HG03108 (cell line): Measurements from ENCODE around the gene MCIDAS.
A peak's percentile ranks its signal among the peaks of the same experiment; 100 is the strongest.

Experiments used
- ATAC-seq: cut with Tn5 transposase; IDR thresholded peaks from one replicate; pipeline ENCODE4 v1.9.1; 2021; ENCODE audit warnings: moderate library complexity; ENCODE audit not compliant: unreplicated experiment

Gene MCIDAS

DNA sequence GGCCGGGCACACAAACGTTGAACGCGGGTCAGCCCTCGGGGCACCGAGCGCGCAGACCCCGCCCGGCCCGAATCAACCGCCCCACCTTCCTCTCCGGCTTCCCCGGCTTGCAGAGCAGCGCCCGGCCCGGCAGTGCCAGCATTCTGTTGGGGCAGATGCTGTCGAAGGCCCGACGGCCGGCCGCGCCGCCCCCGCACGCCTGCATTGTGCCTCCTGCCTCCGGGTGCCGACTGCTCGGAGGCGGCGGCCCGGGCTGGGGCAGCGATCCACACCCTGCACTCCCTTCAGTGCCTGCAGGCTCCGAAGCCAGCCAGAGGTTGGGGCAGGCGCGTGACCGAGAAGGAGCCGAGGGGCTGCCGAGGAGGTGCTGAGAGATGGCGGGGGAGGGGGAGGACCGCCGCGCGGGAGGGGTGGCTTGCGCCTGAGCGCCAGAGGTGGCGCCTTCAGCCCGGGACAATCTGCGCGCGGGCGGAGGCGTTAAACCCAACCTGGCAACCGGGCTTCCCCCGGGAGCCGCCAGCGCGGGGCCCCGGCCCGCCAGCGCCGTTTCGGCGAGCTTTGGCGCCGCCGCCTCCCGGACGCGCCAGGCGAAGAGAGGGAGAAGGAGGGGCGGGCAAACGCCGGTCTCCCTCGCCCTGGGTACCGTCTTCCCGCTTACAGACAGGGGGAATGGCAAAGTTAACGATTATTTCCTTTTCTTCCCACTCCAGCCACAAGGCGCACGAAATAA lies at the start of gene MCIDAS:
MCIDAS (minus strand) TSS at position 382 of the 730 bp plus-strand sequence; CDS start at position 205, 177 bp downstream.
- peak; percentile 58 for ATAC-seq

DNA sequence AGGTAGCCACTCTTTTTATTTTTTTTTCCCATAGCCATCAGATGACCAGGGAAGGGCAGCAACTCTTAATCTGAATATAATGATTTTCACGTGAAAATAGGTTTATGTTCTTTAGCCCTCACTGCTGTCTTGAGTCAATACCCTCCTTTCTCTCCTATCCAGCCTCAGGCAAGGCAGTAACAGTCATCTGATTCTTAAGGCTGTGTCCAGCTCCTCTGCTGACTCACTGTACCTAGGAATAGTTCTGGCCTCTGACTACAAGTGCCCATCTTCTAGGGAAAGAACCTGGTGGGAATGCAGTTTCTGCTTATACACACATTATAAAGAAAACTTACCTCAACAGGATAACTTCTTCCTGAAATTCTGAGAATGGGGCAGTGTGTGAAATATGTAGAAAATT lies 49.7 kb upstream of the MCIDAS start:
- no peak for ATAC-seq

DNA sequence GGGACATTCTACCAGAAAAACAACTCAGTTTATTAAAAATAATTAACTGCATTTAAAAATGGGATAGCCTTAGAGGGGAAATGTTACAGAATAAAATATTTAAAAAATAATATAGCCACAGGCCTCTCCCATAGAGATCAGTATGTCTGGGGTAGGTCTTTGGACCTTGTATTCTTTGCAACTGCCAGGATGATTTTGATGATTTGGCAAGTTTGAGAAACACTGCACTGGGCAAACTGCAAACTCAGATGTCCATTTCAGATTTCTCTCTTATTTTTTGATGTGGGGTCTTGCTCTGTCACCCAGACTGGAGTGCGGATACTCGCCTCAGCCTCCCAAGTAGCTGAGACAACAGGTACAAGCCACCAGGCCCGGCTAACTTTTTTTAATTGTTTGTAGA lies 31.2 kb upstream of the MCIDAS start:
- no peak for ATAC-seq

DNA sequence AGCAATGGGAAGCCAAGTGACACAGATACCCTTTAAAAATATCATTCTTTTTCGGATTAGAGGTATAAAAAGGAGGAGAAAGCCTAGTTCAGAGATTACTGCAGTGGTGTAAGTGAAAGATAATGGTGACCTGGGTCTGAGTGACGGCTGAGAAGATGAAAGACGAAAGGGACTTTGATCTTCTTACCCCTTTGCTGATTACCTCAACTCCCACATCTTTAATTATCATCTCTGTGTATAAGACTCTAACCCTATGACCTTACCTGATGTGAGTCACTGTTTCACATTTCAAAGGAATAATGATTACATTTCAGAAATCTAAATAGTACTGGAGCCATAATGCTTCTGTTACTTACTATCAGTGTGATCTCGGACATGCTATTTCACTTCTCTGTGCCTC lies 27.7 kb upstream of the MCIDAS start:
- no peak for ATAC-seq

DNA sequence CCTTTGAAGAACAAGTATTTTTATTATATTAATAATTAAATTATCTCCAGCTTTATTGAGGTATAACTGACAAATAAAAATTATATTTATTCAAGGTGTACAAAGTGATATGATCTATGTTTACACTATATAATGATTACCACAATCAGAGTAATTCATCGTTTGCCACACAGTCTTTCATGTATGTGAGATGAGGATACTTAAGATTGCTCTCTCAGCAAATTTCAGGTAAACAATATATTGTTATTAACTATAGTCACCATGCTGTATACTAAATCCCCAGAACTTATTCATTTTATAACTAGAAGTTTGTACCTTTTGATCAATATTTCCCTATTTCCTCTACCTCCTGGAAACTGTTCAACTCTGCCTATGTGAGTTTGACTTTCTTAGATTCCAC lies 22.9 kb upstream of the MCIDAS start:
- ATAC-seq = no peak

DNA sequence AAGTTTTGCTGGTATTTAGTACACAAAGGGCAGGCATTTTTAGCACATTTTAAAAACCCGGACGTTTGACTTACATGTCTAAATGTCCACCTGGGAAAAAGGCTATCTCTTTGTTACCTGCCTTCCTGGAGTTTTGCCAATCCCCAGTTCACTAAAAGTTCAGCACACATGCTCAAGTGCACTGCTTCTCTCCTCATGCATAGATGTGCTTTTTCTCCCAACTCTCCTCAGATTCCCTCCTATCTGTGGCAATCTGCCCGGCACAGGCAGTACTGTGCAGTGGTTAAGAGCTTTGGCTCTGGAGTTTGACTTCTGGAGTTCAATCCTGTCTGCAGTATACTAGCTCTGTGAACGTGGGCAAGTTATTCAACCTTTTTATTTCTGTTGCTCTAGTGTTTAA lies 14.6 kb upstream of the MCIDAS start:
- no peak for ATAC-seq

DNA sequence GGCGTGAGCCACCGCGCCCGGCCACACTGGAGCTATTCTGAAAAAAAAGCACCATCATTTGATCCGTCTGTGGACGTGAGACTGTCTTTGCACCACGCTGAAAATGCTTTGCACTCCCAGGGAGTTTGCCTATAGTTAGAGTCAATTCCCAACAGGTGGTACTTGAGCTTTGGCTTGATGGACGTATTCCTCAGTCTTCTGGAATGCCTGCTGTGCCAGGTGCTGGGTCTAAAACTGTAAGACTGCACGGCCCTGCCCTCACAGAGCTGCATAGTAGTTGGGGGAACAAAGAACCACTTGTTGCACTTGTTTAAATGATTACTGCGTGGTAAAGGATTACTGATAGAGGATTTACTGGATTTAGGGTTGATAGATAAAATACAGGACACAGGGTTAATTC lies 9.7 kb upstream of the MCIDAS start:
- no peak for ATAC-seq

DNA sequence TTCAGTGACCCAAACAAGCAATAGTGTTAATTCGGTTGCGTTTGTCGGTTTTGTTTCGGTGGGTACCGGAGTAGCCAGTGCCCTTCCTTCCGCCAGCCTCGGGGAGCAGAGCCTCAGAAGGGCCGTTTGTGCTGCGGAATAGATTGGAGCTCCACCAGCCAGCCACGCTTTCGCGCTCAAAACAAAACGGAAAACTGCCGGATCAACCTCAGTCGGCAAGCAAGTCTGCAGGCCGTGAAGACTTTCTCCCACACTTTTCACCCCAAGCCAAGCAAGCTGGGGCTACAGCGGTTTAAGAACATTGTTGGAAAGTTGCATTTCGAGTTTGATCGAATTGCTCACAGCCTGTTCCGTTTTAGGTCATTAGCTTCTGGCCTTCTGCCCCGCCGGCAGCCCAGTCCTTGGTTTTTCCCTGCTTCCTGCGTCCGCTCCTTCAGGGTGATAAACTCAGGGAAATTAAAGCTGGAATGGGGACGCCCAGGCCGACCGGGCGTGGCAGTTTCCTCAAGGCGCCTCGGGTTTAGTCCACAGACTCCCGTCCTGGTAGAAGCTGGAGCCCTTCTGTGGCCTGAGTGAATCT lies 7.1 kb upstream of the MCIDAS start:
- ATAC-seq = no peak

DNA sequence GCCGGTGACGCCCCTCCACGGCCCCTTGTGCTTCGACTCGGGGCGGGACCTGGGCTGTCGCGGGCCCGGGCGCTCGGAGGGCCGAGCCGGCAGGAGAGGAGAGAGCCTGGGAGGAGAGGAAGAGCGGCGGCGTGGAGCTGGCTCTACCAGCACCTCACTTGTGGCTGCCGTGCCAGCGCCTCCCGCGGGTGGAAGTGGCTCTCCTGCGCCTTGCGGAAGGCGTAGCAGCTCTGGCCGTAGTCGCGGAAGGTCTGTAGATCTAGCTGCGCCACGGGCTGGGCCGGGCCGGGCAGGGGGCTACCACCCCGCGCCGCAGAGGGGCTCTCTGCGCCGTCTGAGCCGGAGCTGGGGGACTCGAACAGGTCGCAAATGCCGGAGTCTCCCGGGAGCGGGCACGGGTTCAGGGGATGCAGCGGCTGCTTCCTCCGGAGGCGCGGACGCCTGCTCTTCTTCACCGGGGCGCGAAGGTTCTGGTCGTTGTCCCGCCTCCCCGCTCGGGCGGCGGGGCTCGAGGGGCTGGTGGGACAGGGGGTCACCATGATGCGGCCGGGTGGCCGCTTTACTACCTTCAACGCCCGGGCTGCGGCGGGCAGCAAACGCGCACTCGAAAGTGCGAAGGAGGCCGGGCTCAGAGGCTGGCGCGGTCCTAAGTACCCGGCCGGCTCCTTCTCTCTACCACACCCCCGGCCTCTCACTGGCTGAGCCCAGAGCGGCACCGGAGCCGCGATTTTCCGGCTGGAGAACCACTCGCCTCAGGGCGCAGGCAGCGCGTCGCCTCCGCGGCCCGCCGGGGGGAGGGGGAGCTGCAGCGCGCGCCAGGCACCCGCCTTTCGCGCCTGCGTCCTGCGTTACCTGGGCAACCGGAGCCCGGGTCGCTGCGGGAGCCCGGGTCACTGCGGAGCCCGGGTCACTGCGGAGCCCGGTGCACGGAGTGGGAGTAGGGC lies 6.1 kb upstream of the MCIDAS start, which contains the start of gene CCNO:
CCNO (minus strand) TSS at position 624 of the 944 bp plus-strand sequence; CDS start at position 539, 85 bp downstream.
- no peak for ATAC-seq

DNA sequence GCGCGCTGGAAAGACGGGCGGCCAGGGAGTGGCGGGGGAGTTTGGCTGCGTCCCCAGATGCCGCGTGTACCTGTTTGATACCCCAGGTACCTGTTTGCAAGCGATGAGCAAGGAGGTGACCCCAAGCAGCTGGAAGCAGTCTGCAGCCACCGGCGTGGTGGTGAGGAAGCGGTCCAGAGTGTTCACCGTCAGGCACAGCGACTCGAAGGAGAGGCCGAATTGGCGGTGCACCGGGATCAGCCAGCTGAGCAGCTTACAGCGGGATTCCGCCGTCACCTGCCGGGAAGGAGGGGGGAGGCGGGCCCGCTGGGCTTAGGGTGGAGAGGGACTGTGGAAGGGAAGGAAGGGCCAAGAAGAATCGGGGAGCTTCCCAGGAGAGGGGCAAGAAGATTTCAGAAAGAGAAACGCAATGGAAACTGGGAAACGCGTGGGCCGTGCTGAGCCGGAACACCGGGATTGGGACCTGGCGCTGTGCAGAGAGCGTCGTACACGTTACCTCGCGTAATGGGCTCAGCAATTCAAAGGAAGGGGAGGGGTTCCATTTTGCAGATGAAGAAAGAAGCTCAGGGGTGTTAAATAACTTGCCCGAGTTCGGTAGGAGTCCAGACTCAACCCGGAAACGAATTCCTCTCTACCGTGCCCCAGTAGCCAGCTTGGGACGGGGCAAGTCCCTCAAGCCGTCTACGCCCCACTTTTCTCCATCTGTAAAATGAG lies 5.3 kb upstream of the MCIDAS start:
- no peak for ATAC-seq

DNA sequence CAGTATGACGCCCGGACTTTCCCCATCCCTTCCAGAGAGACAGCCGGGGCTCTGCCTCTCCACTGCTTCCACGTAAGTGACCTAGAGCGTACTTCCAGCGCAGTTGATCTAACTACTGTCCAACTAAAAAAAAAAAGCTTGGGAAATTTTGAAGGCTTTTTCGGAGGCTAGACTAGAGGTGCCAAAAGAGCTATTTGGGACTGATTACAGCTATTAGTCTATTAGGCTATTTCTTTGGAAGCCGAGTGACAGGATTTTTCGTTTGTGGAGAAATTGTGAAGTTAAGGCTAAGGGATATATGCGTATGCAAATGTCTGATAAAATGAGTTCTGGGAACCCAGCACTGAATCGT lies 4.8 kb upstream of the MCIDAS start:
- ATAC-seq = no peak

DNA sequence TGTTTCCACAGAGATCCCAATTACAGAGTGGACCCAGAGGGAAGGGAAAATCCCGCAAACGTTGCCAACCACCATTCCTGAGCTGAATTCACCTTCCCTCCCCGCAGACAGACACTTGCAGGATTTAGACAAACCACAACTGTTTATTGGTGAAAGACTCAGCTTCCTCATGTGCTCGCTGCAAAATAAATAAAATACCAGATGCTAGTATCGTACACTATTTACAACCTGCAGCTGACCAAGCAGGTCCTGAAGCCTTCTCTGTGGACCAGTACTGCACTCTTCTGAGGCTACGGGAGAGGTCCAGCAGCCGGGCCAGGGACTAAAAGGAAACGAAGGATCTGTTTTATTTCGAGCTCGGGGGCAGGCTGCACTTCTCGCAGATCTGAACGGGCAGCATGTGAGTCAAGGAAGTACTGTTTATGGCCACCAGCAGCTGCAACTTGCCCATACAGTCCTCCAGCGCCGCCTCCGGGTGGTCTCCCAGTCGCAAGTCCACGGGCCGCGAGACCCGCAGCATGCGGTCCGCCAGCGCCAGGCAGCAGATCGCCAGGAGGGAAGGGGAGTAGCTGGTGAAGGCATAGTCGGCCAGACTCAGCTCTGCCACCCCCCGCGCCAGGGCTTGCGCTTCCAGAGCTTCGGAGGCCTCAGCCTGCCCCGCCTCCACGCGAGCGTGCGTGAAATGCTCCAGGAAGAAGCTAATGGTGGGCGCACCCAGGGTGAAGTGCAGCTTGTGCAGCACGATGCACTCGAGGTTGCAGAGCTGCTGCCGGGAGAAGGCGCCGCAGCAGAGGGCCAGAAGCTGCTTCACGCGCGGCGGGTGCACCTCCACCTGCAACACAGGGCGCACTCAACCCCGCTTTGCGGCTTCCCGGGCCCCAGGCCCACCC lies 4.2 kb upstream of the MCIDAS start:
- no peak for ATAC-seq

DNA sequence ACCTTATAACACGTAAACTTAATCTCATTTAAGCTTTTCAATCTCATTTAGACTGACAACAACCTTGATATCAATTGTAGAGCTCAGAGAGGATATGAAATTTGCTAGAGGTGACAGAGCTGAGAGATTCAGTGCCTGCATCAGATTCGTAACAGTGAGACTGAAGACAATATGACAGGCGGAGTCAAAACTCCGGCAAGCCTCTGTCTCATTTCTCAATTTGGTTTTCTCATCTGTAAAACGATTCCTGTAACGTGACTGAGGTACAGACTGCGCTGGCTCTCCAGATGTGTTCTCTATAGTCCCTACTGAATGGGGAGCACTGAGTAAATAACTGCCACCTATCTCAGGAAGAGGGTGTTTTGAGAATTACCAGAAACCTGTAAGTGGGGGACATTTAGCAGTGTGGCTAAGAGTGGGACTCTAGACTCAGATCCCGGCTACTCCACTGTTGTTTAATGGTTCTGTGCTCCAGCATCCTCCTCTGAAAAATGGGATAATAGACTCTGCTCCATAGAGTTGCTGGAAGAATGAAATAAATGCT lies 3.0 kb upstream of the MCIDAS start:
- ATAC-seq = no peak

DNA sequence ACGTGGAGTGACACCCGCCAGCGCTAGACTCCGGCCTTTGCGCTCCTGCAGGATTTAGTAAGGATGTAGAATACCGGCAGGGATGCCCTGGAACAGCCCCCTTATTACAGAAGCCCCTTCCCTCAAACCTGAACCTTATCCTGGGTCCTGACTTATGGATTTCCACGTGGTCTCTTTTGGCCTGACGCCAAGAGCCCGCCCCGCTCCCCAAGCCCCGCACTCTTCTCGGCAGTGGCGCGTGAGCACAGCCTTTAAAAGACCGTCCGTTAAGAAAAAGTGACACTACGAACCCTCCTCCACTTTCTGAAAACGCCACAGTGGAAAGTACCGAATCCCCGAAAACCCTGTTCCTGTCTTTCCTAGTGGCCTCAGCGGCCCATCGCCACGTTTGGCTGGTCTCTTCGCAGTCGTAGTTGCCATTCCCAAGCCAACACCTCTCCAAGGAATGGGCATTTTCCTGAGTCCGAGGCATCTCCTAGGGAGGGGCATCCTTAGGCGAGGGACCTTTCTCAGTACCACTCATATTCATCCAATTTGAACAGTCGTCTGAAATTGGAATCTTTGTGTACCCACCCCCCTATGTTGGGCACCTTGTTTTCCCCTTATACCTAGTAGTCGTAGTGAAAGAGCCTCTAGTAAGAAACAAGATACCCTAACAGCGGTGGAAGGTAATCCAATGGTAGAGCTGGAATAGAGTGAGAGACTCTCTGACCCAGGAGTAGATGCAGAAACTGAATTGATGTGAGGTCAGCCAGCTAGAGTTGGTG lies 732 bp upstream of the MCIDAS start:
- no peak for ATAC-seq

DNA sequence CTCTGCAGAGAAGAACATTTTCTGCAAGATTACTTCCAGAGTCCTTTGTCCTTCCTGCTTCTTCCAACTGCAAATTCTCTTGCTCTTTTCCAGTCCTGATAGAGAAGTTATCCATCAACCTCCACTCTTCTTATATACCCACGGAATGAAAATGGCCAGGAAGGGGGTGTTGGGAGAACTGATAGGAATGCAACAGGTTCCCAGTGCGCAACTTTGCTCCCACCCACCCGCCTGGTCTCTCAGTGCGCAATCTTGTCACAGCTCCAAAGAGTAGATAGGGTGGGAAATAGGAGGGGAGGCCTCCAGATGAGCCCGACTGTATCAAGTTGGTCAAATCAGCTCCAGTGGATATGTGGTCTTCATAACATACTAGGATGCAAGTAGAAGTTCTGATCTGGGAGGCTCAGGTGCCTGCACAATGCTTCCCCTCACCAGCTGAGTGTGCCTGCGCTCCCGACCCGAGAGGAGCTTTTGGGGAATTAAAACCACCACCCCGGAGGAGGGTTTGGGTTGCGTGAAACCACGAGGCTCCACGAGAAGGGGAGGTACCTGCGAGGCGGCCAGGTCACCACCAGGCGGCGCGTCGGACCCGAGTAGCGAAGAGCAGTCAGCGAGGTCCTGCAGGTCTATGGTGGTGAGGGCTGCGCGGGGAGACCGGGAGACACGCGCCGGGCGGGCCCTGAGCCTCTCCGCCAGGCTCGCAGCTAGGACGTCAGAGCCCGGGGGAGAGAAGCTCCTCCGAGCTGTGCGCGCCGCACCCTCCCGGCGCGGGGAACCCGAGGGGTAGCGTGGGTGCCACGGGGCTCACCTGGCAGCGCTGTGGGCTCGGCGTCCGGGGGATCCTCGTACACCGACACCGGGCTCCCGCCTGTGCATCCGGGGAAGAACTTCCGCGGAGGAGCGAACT lies 835 bp downstream of the MCIDAS start:
- peak; percentile 32 for ATAC-seq

DNA sequence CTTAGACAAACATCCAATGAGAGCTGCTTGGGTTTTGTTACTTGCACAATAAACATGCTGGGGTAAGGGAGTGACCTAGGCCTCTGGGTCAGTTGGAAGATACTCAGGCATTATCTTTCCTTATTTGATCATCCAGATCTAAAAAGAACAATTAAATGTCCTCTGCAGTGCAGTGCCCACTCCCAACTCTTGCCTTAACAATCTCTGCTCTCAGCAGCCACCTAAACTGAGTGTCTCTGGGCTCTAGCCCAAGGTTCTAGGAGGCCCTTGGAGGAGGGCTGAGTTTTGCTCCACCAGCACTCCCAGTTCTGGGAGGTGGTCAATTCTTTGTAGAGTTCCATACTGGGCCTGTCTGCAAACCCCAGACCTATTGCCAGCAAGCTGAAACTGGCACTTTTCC lies 1.8 kb downstream of the MCIDAS start:
- ATAC-seq = no peak

DNA sequence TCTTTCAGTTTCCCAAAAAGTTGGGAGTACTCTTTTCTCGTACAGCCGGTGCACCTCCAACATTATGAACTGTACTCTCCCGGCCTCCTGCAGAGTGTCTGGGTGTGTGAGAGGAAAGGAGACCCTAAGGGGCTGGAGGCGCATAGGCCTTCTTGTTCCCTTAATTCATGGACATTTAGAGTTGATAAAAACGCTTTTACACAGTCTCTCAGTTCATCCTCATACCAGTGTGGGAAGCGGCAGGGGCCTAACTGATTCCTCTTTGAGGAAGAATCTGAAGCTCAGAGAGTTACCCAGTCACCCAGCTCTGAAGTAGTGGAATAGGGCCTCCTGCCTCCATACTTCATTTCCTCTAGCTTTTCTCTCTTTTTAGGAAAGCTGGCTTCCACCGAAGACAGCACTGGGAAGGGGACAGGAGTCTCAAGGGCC lies 3.3 kb downstream of the MCIDAS start:
- ATAC-seq = no peak
